Measurements from ENCODE around the gene ANKRD61. TPM values are rescaled to one million over a fixed set of nuclear protein-coding genes. Genes with fewer than 3 reads are reported as not detected.
"Not testable (repeated sequence)": the region's sequence is repeated elsewhere in the genome, so short reads cannot be mapped to it uniquely, and the experiment has no call there.

The ANKRD61 gene
- polyA plus RNA-seq (2013, experiment 1 of 2) = 0.11 TPM
- 0.08 TPM for polyA plus RNA-seq (2013, experiment 2 of 2)

GRCh38 chr7:6030988-6031387 lies at the start of gene ANKRD61:
Gene ANKRD61, plus strand, starts transcription at chr7:6031376. Its CDS starts 0 bp downstream, at chr7:6031376.
- Histone ChIP-seq H3K79me2 (ENCODE audit: control insufficient read depth, insufficient read depth, low read length) (no peaks in the 10 kb centered on the region), H3K4me3 (ENCODE audit: low read length) (no peak within 1 kb of the TSS), H4K5ac (ENCODE audit: low read length) (no peak within 1 kb of the TSS), H2BK15ac (replicated peaks; ENCODE audit: low read depth) (no peak within 1 kb of the TSS), H2BK120ac (ENCODE audit: low read depth, low read length) (no peak within 1 kb of the TSS), H3K27ac (ENCODE audit: low read depth, low read length) (no peak within 1 kb of the TSS), H3K56ac (ENCODE audit: low read length) (no peak within 1 kb of the TSS), H3K79me1 (ENCODE audit: low read length) (peaks cover 3% of the 10 kb centered on the region), H2BK5ac (ENCODE audit: low read length) (no peak within 1 kb of the TSS), H3K4ac (ENCODE audit: low read depth, low read length) (no peak within 1 kb of the TSS), H4K8ac (ENCODE audit: low read depth, low read length) (no peak within 1 kb of the TSS), H3K4me1 (ENCODE audit: control insufficient read depth, low read depth, low read length) (no peaks in the 10 kb centered on the region), H3K27me3 (ENCODE audit: insufficient read depth, low read length, poor library complexity) (no peaks in the 10 kb centered on the region), H3K23ac (ENCODE audit: low read length) (no peak within 1 kb of the TSS), H3K18ac (ENCODE audit: low read length) (no peak within 1 kb of the TSS), H3K9ac (ENCODE audit: low read length) (no peak within 1 kb of the TSS), H3K4me2 (ENCODE audit: low read length) (no peak within 1 kb of the TSS), H3K36me3 (ENCODE audit: control insufficient read depth, insufficient read depth, low read length) (peaks cover 13% of the 10 kb centered on the region), H2AK5ac (ENCODE audit: low read length) (no peak within 1 kb of the TSS)
- no peak for DNase-seq
- no CpG with 5 or more reads among the region's 2 CpGs for WGBS (ENCODE audit: extremely low coverage, insufficient coverage, low lambda C conversion rate)

- H4K8ac ChIP-seq (ENCODE audit: low read depth, low read length); H3K27me3 ChIP-seq (ENCODE audit: insufficient read depth, low read length, poor library complexity); H3K4ac ChIP-seq (ENCODE audit: low read depth, low read length); H3K79me2 ChIP-seq (ENCODE audit: control insufficient read depth, insufficient read depth, low read length); H3K4me2 ChIP-seq (ENCODE audit: low read length); H2BK120ac ChIP-seq (ENCODE audit: low read depth, low read length); H3K56ac ChIP-seq (ENCODE audit: low read length); H4K5ac ChIP-seq (ENCODE audit: low read length); H3K23ac ChIP-seq (ENCODE audit: low read length); H3K27ac ChIP-seq (ENCODE audit: low read depth, low read length); H3K4me3 ChIP-seq (ENCODE audit: low read length); H3K9ac ChIP-seq (ENCODE audit: low read length); DNase-seq; H3K79me1 ChIP-seq (ENCODE audit: low read length); H2BK15ac ChIP-seq (replicated peaks; ENCODE audit: low read depth); H2BK5ac ChIP-seq (ENCODE audit: low read length); H3K36me3 ChIP-seq (ENCODE audit: control insufficient read depth, insufficient read depth, low read length); H3K4me1 ChIP-seq (ENCODE audit: control insufficient read depth, low read depth, low read length); H3K18ac ChIP-seq (ENCODE audit: low read length); H2AK5ac ChIP-seq (ENCODE audit: low read length): not testable (repeated sequence)
- WGBS (ENCODE audit: extremely low coverage, insufficient coverage, low lambda C conversion rate) = no CpG with 5 or more reads among the region's 15 CpGs
Observed at GRCh38 chr7:5987061-5987460, 44.1 kb upstream of the ANKRD61 start.

GRCh38 chr7:5997210-5997808 lies 33.9 kb upstream of the ANKRD61 start:
- Histone ChIP-seq H4K5ac (ENCODE audit: low read length) (no peak overlapping the region), H3K23ac (ENCODE audit: low read length) (no peak overlapping the region), H3K4me1 (ENCODE audit: control insufficient read depth, low read depth, low read length) (no peaks in the 10 kb centered on the region), H3K79me1 (ENCODE audit: low read length) (no peaks in the 10 kb centered on the region), H3K27ac (ENCODE audit: low read depth, low read length) (no peak overlapping the region), H3K4ac (ENCODE audit: low read depth, low read length) (no peak overlapping the region), H4K8ac (ENCODE audit: low read depth, low read length) (no peak overlapping the region), H2BK120ac (ENCODE audit: low read depth, low read length) (no peak overlapping the region), H3K4me2 (ENCODE audit: low read length) (no peak overlapping the region), H2BK5ac (ENCODE audit: low read length) (no peak overlapping the region), H3K18ac (ENCODE audit: low read length) (no peak overlapping the region), H3K9ac (ENCODE audit: low read length) (no peak overlapping the region), H3K27me3 (ENCODE audit: insufficient read depth, low read length, poor library complexity) (no peaks in the 10 kb centered on the region), H3K79me2 (ENCODE audit: control insufficient read depth, insufficient read depth, low read length) (no peaks in the 10 kb centered on the region), H2BK15ac (replicated peaks; ENCODE audit: low read depth) (no peak overlapping the region), H3K56ac (ENCODE audit: low read length) (no peak overlapping the region), H3K4me3 (ENCODE audit: low read length) (no peak overlapping the region), H2AK5ac (ENCODE audit: low read length) (no peak overlapping the region), H3K36me3 (ENCODE audit: control insufficient read depth, insufficient read depth, low read length) (no peaks in the 10 kb centered on the region)
- DNase-seq = peak; percentile 53
- no CpG with 5 or more reads among the region's 10 CpGs for WGBS (ENCODE audit: extremely low coverage, insufficient coverage, low lambda C conversion rate)

GRCh38 chr7:6007386-6007785 lies 23.8 kb upstream of the ANKRD61 start:
- WGBS (ENCODE audit: extremely low coverage, insufficient coverage, low lambda C conversion rate) = no CpG with 5 or more reads among the region's 4 CpGs

GRCh38 chr7:6007835-6008590 lies 23.2 kb upstream of the ANKRD61 start:
- not testable (repeated sequence) for H2BK15ac ChIP-seq (replicated peaks; ENCODE audit: low read depth); H2BK5ac ChIP-seq (ENCODE audit: low read length); H3K27me3 ChIP-seq (ENCODE audit: insufficient read depth, low read length, poor library complexity); H3K36me3 ChIP-seq (ENCODE audit: control insufficient read depth, insufficient read depth, low read length); H3K23ac ChIP-seq (ENCODE audit: low read length); H3K27ac ChIP-seq (ENCODE audit: low read depth, low read length); DNase-seq; H4K5ac ChIP-seq (ENCODE audit: low read length); H3K4me1 ChIP-seq (ENCODE audit: control insufficient read depth, low read depth, low read length); H2AK5ac ChIP-seq (ENCODE audit: low read length); H3K4ac ChIP-seq (ENCODE audit: low read depth, low read length); H3K79me1 ChIP-seq (ENCODE audit: low read length)
- peak overlapping the region; percentile 73 for H2BK120ac ChIP-seq (ENCODE audit: low read depth, low read length)
- H3K56ac ChIP-seq (ENCODE audit: low read length) = peak overlapping the region; percentile 78
- peak overlapping the region; percentile 81 for H3K9ac ChIP-seq (ENCODE audit: low read length)
- peak overlapping the region; percentile 39 for H4K8ac ChIP-seq (ENCODE audit: low read depth, low read length)
- peak overlapping the region; percentile 29 for H3K4me3 ChIP-seq (ENCODE audit: low read length)
- H3K18ac ChIP-seq (ENCODE audit: low read length) = peak overlapping the region; percentile 60
- H3K4me2 ChIP-seq (ENCODE audit: low read length) = peak overlapping the region; percentile 37
- no CpG with 5 or more reads among the region's 27 CpGs for WGBS (ENCODE audit: extremely low coverage, insufficient coverage, low lambda C conversion rate)
- H3K79me2 ChIP-seq (ENCODE audit: control insufficient read depth, insufficient read depth, low read length) = peaks cover 25% of the 10 kb centered on the region

More at GRCh38 chr7:6007386-6007785, 23.8 kb upstream of the ANKRD61 start:
- Histone ChIP-seq H3K79me1 (ENCODE audit: low read length) (no peaks in the 10 kb centered on the region), H3K36me3 (ENCODE audit: control insufficient read depth, insufficient read depth, low read length) (no peaks in the 10 kb centered on the region), H3K27ac (ENCODE audit: low read depth, low read length) (no peak overlapping the region), H3K18ac (ENCODE audit: low read length) (no peak overlapping the region), H3K56ac (ENCODE audit: low read length) (no peak overlapping the region), H3K23ac (ENCODE audit: low read length) (no peak overlapping the region), H3K79me2 (ENCODE audit: control insufficient read depth, insufficient read depth, low read length) (peaks cover 20% of the 10 kb centered on the region), H2BK120ac (ENCODE audit: low read depth, low read length) (no peak overlapping the region), H3K27me3 (ENCODE audit: insufficient read depth, low read length, poor library complexity) (no peaks in the 10 kb centered on the region), H2BK15ac (replicated peaks; ENCODE audit: low read depth) (no peak overlapping the region), H3K4me1 (ENCODE audit: control insufficient read depth, low read depth, low read length) (no peaks in the 10 kb centered on the region), H2AK5ac (ENCODE audit: low read length) (no peak overlapping the region), H3K4ac (ENCODE audit: low read depth, low read length) (no peak overlapping the region), H4K8ac (ENCODE audit: low read depth, low read length) (no peak overlapping the region), H3K4me2 (ENCODE audit: low read length) (no peak overlapping the region), H3K9ac (ENCODE audit: low read length) (no peak overlapping the region), H3K4me3 (ENCODE audit: low read length) (no peak overlapping the region), H4K5ac (ENCODE audit: low read length) (no peak overlapping the region), H2BK5ac (ENCODE audit: low read length) (no peak overlapping the region)
- DNase-seq = no peak
